CD14-positive monocyte (primary cell): ENCODE data around the gene ZNF624. TPM values are rescaled to one million over a fixed set of nuclear protein-coding genes. Genes with fewer than 3 reads are reported as not detected.

ENCODE experiments used
- DNase-seq, 3 donors: peaks; one replicate each; pipeline ENCODE4 v3.0.0-alpha.2; 2011 to 2022
- H2AFZ ChIP-seq: 2 replicates; pipeline ENCODE4 v1.6.0; 2012; ENCODE audit warnings: mild to moderate bottlenecking, low read depth, low read length, inconsistent platforms; ENCODE audit not compliant: insufficient read depth, poor library complexity, severe bottlenecking
- H3K27ac ChIP-seq, 2 donors: 1 replicate in 1 of 2; 2 replicates in 1 of 2; pipeline ENCODE4 v1.5.1; 2012 to 2013; ENCODE audit warnings: low read length in 2 of 2, control low read depth in 1 of 2, inconsistent platforms in 1 of 2, low read depth in 1 of 2, mild to moderate bottlenecking in 1 of 2
- H3K27me3 ChIP-seq, 2 donors: one replicate each; pipeline versions ENCODE4 v1.6.0 to v1.6.1; 2011 to 2013; ENCODE audit warnings: low read length in 2 of 2; ENCODE audit not compliant: control insufficient read depth in 2 of 2, insufficient read depth in 2 of 2
- H3K36me3 ChIP-seq, 2 donors: replicated peaks in 1 of 2; 1 replicate in 1 of 2; 2 replicates in 1 of 2; pipeline versions ENCODE4 v1.5.1 to v1.6.1; 2012 to 2013; ENCODE audit warnings: low read length in 2 of 2, control low read depth in 1 of 2, inconsistent platforms in 1 of 2, mild to moderate bottlenecking in 1 of 2; ENCODE audit not compliant: insufficient read depth in 2 of 2, control insufficient read depth in 1 of 2
- H3K4me1 ChIP-seq, 2 donors: 1 replicate in 1 of 2; 2 replicates in 1 of 2; pipeline versions ENCODE4 v1.5.1 to v1.6.1; 2012 to 2013; ENCODE audit warnings: low read length in 2 of 2, control low read depth in 1 of 2, inconsistent platforms in 1 of 2, mild to moderate bottlenecking in 1 of 2, moderate library complexity in 1 of 2; ENCODE audit not compliant: insufficient read depth in 2 of 2, control insufficient read depth in 1 of 2
- H3K4me2 ChIP-seq: replicated peaks from 2 replicates; pipeline ENCODE3; 2012; ENCODE audit warnings: low read length, moderate library complexity, mild to moderate bottlenecking; ENCODE audit not compliant: poor library complexity, severe bottlenecking; ENCODE audit errors: extremely low read depth
- H3K4me3 ChIP-seq, 3 experiments: fragments of 200-600 bp in 1 of 3; sonication (generic) in 1 of 3; replicated peaks in 1 of 3; 1 replicate in 2 of 3; 2 replicates in 1 of 3; pipeline ENCODE4 v1.5.1; 2011 to 2013; ENCODE audit warnings: low read length in 3 of 3, mild to moderate bottlenecking in 3 of 3, control low read depth in 2 of 3, low read depth in 2 of 3, inconsistent platforms in 1 of 3, moderate library complexity in 1 of 3
- H3K79me2 ChIP-seq: 2 replicates; pipeline ENCODE4 v1.6.0; 2012; ENCODE audit warnings: mild to moderate bottlenecking, control low read depth, inconsistent platforms, low read length, moderate library complexity; ENCODE audit not compliant: insufficient read depth
- H3K9ac ChIP-seq: 2 replicates; pipeline ENCODE4 v1.6.0; 2017; ENCODE audit warnings: low read length, mild to moderate bottlenecking; ENCODE audit not compliant: insufficient read depth, poor library complexity, severe bottlenecking
- H3K9me3 ChIP-seq, 2 donors: replicated peaks in 1 of 2; 1 replicate in 1 of 2; 2 replicates in 1 of 2; pipeline versions ENCODE4 v1.5.1 to v1.6.1; 2012 to 2013; ENCODE audit warnings: low read length in 2 of 2, control low read depth in 1 of 2; ENCODE audit not compliant: control insufficient read depth in 1 of 2, insufficient read depth in 1 of 2
- H4K20me1 ChIP-seq: 2 replicates; pipeline ENCODE4 v1.6.0; 2012; ENCODE audit warnings: mild to moderate bottlenecking, low read length, control low read depth, moderate library complexity; ENCODE audit not compliant: insufficient read depth
- H3K27ac Mint-ChIP-seq, 7 donors: one replicate each; pipeline ENCODE4 v1.8.0; 2020; ENCODE audit warnings: mild to moderate bottlenecking in 7 of 7, mixed read lengths in 7 of 7, moderate library complexity in 6 of 7, inconsistent platforms in 2 of 7
- H3K27me3 Mint-ChIP-seq, 3 donors: one replicate each; pipeline ENCODE4 v1.8.0; 2021 to 2022; ENCODE audit warnings: low read depth in 3 of 3, mild to moderate bottlenecking in 3 of 3, mixed read lengths in 3 of 3, moderate library complexity in 3 of 3, inconsistent platforms in 1 of 3
- H3K36me3 Mint-ChIP-seq, 2 donors: one replicate each; pipeline ENCODE4 v1.8.0; 2020; ENCODE audit warnings: mixed read lengths in 2 of 2, inconsistent platforms in 1 of 2, mild to moderate bottlenecking in 1 of 2
- H3K4me1 Mint-ChIP-seq: one replicate; pipeline ENCODE4 v1.8.0; 2020; ENCODE audit warnings: mild to moderate bottlenecking, mixed read lengths
- H3K4me3 Mint-ChIP-seq, 2 donors: one replicate each; pipeline ENCODE4 v1.8.0; 2020; ENCODE audit warnings: mild to moderate bottlenecking in 2 of 2, mixed read lengths in 2 of 2, moderate library complexity in 1 of 2
- H3K9me3 Mint-ChIP-seq, 7 donors: one replicate each; pipeline ENCODE4 v1.8.0; 2020 to 2022; ENCODE audit warnings: mixed read lengths in 7 of 7, mild to moderate bottlenecking in 6 of 7, moderate library complexity in 6 of 7, inconsistent platforms in 2 of 7
- WGBS: methylation state at CpG from one replicate; pipeline ENCODE4 v1.1.5; 2013; ENCODE audit warnings: missing lambda C conversion rate; ENCODE audit not compliant: insufficient coverage; 5-methylcytosine and 5-hydroxymethylcytosine counted together
- intact Hi-C, 2 donors: fragments of 100-400 bp; cut with micrococcal nuclease; formaldehyde crosslinking; loops; one replicate each; pipeline versions ENCODE4 v1.15.0 to v1.15.1; 2023
- polyA plus RNA-seq, 3 donors: library from polyadenylated mRNA; depleted of rRNA in 1 of 3; unstranded in 2 of 3; stranded (reverse) in 1 of 3; fragments of 300-500 nt in 2 of 3; fragments of >200 nt in 1 of 3; fragmentation: Illumina TruSeq in 2 of 3; gene quantifications; 1 replicate in 2 of 3; 2 replicates in 1 of 3; pipeline ENCODE4 v1.2.3, GENCODE V29; 2012 to 2021
- TF ChIP-seq, protein P1 (sequence below): fragments of 200-600 bp; IDR thresholded peaks from one replicate; pipeline ENCODE4 v1.8.0; 2022; ENCODE audit warnings: antibody characterized with exemption, mild to moderate bottlenecking

Gene ZNF624
- polyA plus RNA-seq, 3 donors = 0.45 to 3.2 (median 0.68) TPM

DNA sequence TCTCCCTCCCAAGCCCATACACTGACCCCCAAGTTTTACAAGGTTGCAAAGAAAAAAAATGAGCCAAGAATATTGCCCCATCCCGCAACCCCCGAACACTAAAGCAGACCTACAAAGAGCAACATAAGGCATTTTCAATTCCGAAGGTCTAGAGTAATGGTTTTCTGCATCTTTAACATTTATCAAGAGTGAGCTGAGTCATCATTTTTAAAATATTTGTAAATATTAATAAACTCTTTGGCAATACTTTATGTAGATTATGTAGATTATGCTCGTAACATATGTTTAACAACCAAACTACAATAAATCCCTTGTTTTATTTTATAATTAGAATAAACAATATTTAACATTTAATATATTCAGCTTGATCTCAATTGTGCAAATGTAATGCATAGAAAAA is 1.4 kb downstream of the ZNF624 start:
- WGBS = no CpG with 5 or more reads among the region's 4 CpGs
- Histone ChIP-seq H3K79me2 (peaks cover 5% of the 10 kb centered on the region), H3K36me3 (peaks cover 9 to 24% of the 10 kb centered on the region in 2 donors), H3K4me2 (no peak overlapping the region), H3K4me3 (no peak overlapping the region), H3K9ac (no peak overlapping the region), H3K4me1 (peaks cover 12 to 16% of the 10 kb centered on the region in 2 donors), H3K27me3 (peaks cover 0 to 6% of the 10 kb centered on the region in 2 donors), H3K9me3 (peaks cover 0 to 3% of the 10 kb centered on the region in 2 donors), H3K27ac (no peak overlapping the region), H4K20me1 (no peaks in the 10 kb centered on the region), H2AFZ (no peak overlapping the region)
- Mint-ChIP-seq H3K4me3 (no peak overlapping the region), H3K27ac (no peak overlapping the region), H3K27me3 (peaks cover 2 to 7% (median 4%) of the 10 kb centered on the region in 3 donors), H3K4me1 (peaks cover 15% of the 10 kb centered on the region), H3K9me3 (peaks cover under 1 to 17% (median 11%) of the 10 kb centered on the region in 7 donors), H3K36me3 (peaks cover 18 to 25% of the 10 kb centered on the region in 2 donors)
- TF ChIP-seq, protein P1, sequence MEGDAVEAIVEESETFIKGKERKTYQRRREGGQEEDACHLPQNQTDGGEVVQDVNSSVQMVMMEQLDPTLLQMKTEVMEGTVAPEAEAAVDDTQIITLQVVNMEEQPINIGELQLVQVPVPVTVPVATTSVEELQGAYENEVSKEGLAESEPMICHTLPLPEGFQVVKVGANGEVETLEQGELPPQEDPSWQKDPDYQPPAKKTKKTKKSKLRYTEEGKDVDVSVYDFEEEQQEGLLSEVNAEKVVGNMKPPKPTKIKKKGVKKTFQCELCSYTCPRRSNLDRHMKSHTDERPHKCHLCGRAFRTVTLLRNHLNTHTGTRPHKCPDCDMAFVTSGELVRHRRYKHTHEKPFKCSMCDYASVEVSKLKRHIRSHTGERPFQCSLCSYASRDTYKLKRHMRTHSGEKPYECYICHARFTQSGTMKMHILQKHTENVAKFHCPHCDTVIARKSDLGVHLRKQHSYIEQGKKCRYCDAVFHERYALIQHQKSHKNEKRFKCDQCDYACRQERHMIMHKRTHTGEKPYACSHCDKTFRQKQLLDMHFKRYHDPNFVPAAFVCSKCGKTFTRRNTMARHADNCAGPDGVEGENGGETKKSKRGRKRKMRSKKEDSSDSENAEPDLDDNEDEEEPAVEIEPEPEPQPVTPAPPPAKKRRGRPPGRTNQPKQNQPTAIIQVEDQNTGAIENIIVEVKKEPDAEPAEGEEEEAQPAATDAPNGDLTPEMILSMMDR = no peak
- no peak for DNase-seq
- intact Hi-C loops = no loop called here

DNA sequence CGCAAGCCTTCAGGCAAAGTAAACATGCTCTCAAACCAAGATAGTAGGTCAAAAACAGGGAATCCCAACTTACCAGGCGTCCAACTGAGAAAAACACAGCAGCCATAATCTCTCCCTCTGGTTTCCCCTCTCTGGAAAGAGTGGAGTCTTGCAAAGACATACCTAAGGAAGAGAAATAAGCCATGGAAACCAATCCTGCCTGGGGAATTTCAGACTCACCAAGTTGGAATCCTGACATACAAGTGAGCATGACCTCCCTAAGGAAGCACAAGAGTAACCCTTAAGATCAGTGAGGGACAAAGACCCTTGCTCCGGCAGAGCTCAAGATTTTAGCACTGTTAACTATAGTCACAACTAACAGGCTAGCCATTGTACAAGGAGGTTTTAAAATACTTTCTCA is 4.1 kb downstream of the ZNF624 start:
- H3K4me3 ChIP-seq = no peak overlapping the region
- peaks cover 2 to 6% (median 2%) of the 10 kb centered on the region in 3 donors for H3K27me3 Mint-ChIP-seq
- H3K4me2 ChIP-seq = no peak overlapping the region
- no peak overlapping the region for H3K4me3 Mint-ChIP-seq
- no peaks in the 10 kb centered on the region for H4K20me1 ChIP-seq
- H3K4me1 ChIP-seq = peaks cover 12 to 16% of the 10 kb centered on the region in 2 donors
- WGBS = 100% methylated on average over 1 of the region's 3 CpGs
- no peak overlapping the region for H2AFZ ChIP-seq
- no peak overlapping the region for H3K27ac ChIP-seq
- no peak overlapping the region for H3K9ac ChIP-seq
- peaks cover 0 to 6% of the 10 kb centered on the region in 2 donors for H3K9me3 ChIP-seq
- peak overlapping the region in 1 of 7 donors; percentile 15 for H3K27ac Mint-ChIP-seq
- H3K9me3 Mint-ChIP-seq = peaks cover 0 to 18% (median 13%) of the 10 kb centered on the region in 7 donors
- intact Hi-C loops = no loop called here
- peaks cover 15% of the 10 kb centered on the region for H3K4me1 Mint-ChIP-seq
- peaks cover 25 to 47% of the 10 kb centered on the region in 2 donors for H3K36me3 ChIP-seq
- no peak for DNase-seq
- TF ChIP-seq, protein P1 = no peak
- peaks cover 5% of the 10 kb centered on the region for H3K79me2 ChIP-seq
- H3K27me3 ChIP-seq = peaks cover 0 to 2% of the 10 kb centered on the region in 2 donors
- peaks cover 33 to 42% of the 10 kb centered on the region in 2 donors for H3K36me3 Mint-ChIP-seq
